Stomach (tissue), 9 donors: ENCODE data around the gene ADD3. TPM values are rescaled to one million over a fixed set of nuclear protein-coding genes. Genes with fewer than 3 reads are reported as not detected.
"Not testable (repeated sequence)": the region's sequence is repeated elsewhere in the genome, so short reads cannot be mapped to it uniquely, and the experiment has no call there.

Experiments used
- DNase-seq, 2 donors: peaks; one replicate each; pipeline versions ENCODE4 v3.0.0 to v3.0.0-alpha.2; 2013 to 2019
- H3K27ac ChIP-seq, 5 donors: fragments of 200-600 bp in 4 of 5; sonication (generic) in 4 of 5; one replicate each; pipeline ENCODE4 v1.5.1; 2013 to 2019; ENCODE audit warnings: mild to moderate bottlenecking in 1 of 5, moderate library complexity in 1 of 5
- H3K27me3 ChIP-seq, 3 donors: fragments of 200-600 bp; sonication (generic); one replicate each; pipeline ENCODE4 v1.5.1; 2017 to 2019; ENCODE audit warnings: mixed run types in 1 of 3
- H3K36me3 ChIP-seq, 4 donors: fragments of 200-600 bp; sonication (generic); 1 replicate in 3 of 4; 2 replicates in 1 of 4; pipeline ENCODE4 v1.5.1; 2016 to 2019
- H3K4me1 ChIP-seq, 4 donors: fragments of 200-600 bp; sonication (generic); one replicate each; pipeline ENCODE4 v1.5.1; 2016 to 2019
- H3K4me3 ChIP-seq, 4 donors: fragments of 200-600 bp; sonication (generic) in 3 of 4; one replicate each; pipeline ENCODE4 v1.5.1; 2016 to 2019; ENCODE audit warnings: mild to moderate bottlenecking in 1 of 4
- H3K9me3 ChIP-seq, 4 donors: fragments of 200-600 bp; sonication (generic); one replicate each; pipeline ENCODE4 v1.5.1; 2016 to 2019
- CTCF ChIP-seq, 7 experiments: fragments of 450-650 bp in 4 of 7; fragments of 200-600 bp in 3 of 7; sonication (generic) in 3 of 7; IDR thresholded peaks; one replicate each; pipeline ENCODE4 v1.5.1; 2016 to 2019; ENCODE audit warnings: antibody characterized with exemption in 7 of 7, control low read depth in 2 of 7, mild to moderate bottlenecking in 1 of 7
- EP300 ChIP-seq: sonication (generic); formaldehyde crosslinking; IDR thresholded peaks from one replicate; pipeline ENCODE4 v1.6.1; 2017; ENCODE audit warnings: antibody characterized with exemption
- POLR2A ChIP-seq, 4 donors: fragments of 450-650 bp; IDR thresholded peaks; one replicate each; pipeline ENCODE4 v1.6.1; 2016; ENCODE audit warnings: antibody characterized with exemption in 4 of 4, control low read depth in 2 of 4, mild to moderate bottlenecking in 1 of 4, moderate library complexity in 1 of 4
- POLR2AphosphoS5 ChIP-seq, 3 donors: sonication (generic); formaldehyde crosslinking; IDR thresholded peaks; one replicate each; pipeline ENCODE4 v1.6.1; 2016; ENCODE audit warnings: antibody characterized with exemption in 3 of 3
- WGBS, 5 donors: extraction: QIAGEN DNeasy Blood & Tissue Kit in 3 of 5; methylation state at CpG; one replicate each; pipeline versions ENCODE4 v1.1.5 to v1.1.7; 2013 to 2018; 5-methylcytosine and 5-hydroxymethylcytosine counted together
- intact Hi-C: fragments of 100-400 bp; cut with DNase I; formaldehyde crosslinking; loops from one replicate; pipeline ENCODE4 v1.15.1; 2023; ENCODE audit warnings: low total_unique reads
- polyA plus RNA-seq, 3 donors: library from polyadenylated mRNA; stranded (reverse); fragments of 200-250 nt; gene quantifications; one replicate each; pipeline ENCODE4 v1.2.3, GENCODE V29; 2013
- total RNA-seq, 5 donors: library from RNA; depleted of rRNA; stranded (reverse); fragments of >200 nt; gene quantifications; one replicate each; pipeline versions ENCODE4 v1.1.0 to v1.2.3, GENCODE V29; 2014 to 2016
- donor health status: healthy with polysubstance abuse.
- donor health status: Bipolar disorder and iron deficiency.
- donor health status: healthy.

ADD3 gene
- total and polyA plus RNA-seq, 8 donors, result 22.9 to 600 (median 80.3) TPM

GRCh38 chr10:110107887-110108286 lies 100.1 kb downstream of the ADD3 start:
- Histone ChIP-seq H3K9me3 (no peaks in the 10 kb centered on the region), H3K27me3 (no peaks in the 10 kb centered on the region), H3K4me3 (no peak overlapping the region), H3K27ac (no peak overlapping the region), H3K4me1 (peaks cover 0 to 9% (median 0%) of the 10 kb centered on the region in 4 donors), H3K36me3 (peaks cover under 1 to 28% (median 18%) of the 10 kb centered on the region in 4 donors)
- no peak for DNase-seq
- TF ChIP-seq CTCF (IDR thresholded peaks at IDR 0.05) (no peak), EP300 (no peak), POLR2AphosphoS5 (IDR thresholded peaks at IDR 0.05) (no peak), POLR2A (IDR thresholded peaks at IDR 0.05) (no peak)
- intact Hi-C loops, result no loop called here

- Histone ChIP-seq H3K4me1 (peaks cover 0 to 9% (median 0%) of the 10 kb centered on the region in 4 donors), H3K9me3 (no peaks in the 10 kb centered on the region), H3K36me3 (peaks cover 16 to 32% (median 27%) of the 10 kb centered on the region in 4 donors), H3K27me3 (no peaks in the 10 kb centered on the region), H3K27ac (no peak overlapping the region), H3K4me3 (no peak overlapping the region)
- TF ChIP-seq EP300, result no peak
- TF ChIP-seq CTCF (IDR thresholded peaks at IDR 0.05), result no peak
- no peak for TF ChIP-seq POLR2A (IDR thresholded peaks at IDR 0.05)
- TF ChIP-seq POLR2AphosphoS5 (IDR thresholded peaks at IDR 0.05), result no peak
- intact Hi-C loops, result no loop called here
- DNase-seq, result no peak
Observed at GRCh38 chr10:110109511-110109910, 101.7 kb downstream of the ADD3 start.

GRCh38 chr10:110110338-110110737 lies 102.6 kb downstream of the ADD3 start:
- 83 to 94% (median 88%) methylated on average over 3 of the region's 3 CpGs for WGBS, 5 donors
- intact Hi-C loops, result no loop called here
- no peak overlapping the region for H3K4me3 ChIP-seq
- H3K4me1 ChIP-seq, result peaks cover 0 to 9% (median 0%) of the 10 kb centered on the region in 4 donors
- H3K27ac ChIP-seq, result no peak overlapping the region
- TF ChIP-seq EP300, result no peak
- no peak for TF ChIP-seq POLR2AphosphoS5 (IDR thresholded peaks at IDR 0.05)
- no peaks in the 10 kb centered on the region for H3K27me3 ChIP-seq
- peaks cover 20 to 38% (median 35%) of the 10 kb centered on the region in 4 donors for H3K36me3 ChIP-seq
- no peaks in the 10 kb centered on the region for H3K9me3 ChIP-seq
- no peak for DNase-seq

GRCh38 chr10:110113670-110114337 lies 106.0 kb downstream of the ADD3 start:
- intact Hi-C loops, result no loop called here
- H3K4me1 ChIP-seq, result no peaks in the 10 kb centered on the region
- no peak for DNase-seq
- no peak overlapping the region for H3K27ac ChIP-seq
- H3K36me3 ChIP-seq, result peaks cover 28 to 67% (median 64%) of the 10 kb centered on the region in 4 donors
- TF ChIP-seq CTCF (IDR thresholded peaks at IDR 0.05) (no peak), EP300 (no peak), POLR2AphosphoS5 (IDR thresholded peaks at IDR 0.05) (no peak), POLR2A (IDR thresholded peaks at IDR 0.05) (no peak)
- 92 to 98% (median 94%) methylated on average over 4 of the region's 4 CpGs for WGBS, 5 donors
- no peaks in the 10 kb centered on the region for H3K9me3 ChIP-seq
- H3K4me3 ChIP-seq, result no peak overlapping the region
- H3K27me3 ChIP-seq, result no peaks in the 10 kb centered on the region

- H3K27me3 ChIP-seq, intact Hi-C loops, DNase-seq, H3K4me3 ChIP-seq, H3K9me3 ChIP-seq, H3K27ac ChIP-seq, H3K4me1 ChIP-seq: not testable (repeated sequence)
- 93 to 100% (median 99%) methylated on average over 2 of the region's 2 CpGs for WGBS, 5 donors
- peaks cover 28 to 75% (median 73%) of the 10 kb centered on the region in 4 donors for H3K36me3 ChIP-seq
Observed at GRCh38 chr10:110114668-110115067, 106.9 kb downstream of the ADD3 start.
